ENCODE results near the gene KLHDC2.

DNA sequence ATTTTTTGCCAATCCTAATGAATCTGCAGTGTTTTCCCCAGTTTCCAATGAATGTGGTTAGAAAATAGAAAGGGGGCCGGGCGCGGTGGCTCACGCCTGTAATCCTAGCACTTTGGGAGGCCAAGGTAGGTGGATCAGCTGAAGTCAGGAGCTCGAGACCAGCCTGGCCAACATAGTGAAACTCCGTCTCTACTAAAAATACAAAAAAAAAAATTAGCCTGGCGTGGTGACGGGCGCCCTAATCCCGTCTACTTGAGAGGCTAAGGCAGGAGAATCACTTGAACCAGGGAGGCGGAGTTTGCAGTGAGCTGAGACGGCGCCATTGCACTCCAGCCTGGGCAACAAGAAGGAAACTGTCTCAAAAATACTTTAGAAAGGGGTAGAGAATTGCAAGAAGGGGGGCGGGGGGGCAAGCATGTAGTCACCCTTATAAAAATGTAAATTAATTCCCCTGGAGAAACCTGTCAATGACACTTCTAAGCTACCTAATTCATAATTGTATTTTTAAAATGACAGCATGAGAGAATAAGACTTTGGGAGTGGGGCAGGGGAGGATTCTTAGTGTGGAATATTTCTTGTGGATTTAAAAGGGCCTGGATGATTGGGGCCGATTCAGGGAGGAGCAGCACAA lies 1.7 kb downstream of the KLHDC2 start:
- TF ChIP-seq, protein P1, sequence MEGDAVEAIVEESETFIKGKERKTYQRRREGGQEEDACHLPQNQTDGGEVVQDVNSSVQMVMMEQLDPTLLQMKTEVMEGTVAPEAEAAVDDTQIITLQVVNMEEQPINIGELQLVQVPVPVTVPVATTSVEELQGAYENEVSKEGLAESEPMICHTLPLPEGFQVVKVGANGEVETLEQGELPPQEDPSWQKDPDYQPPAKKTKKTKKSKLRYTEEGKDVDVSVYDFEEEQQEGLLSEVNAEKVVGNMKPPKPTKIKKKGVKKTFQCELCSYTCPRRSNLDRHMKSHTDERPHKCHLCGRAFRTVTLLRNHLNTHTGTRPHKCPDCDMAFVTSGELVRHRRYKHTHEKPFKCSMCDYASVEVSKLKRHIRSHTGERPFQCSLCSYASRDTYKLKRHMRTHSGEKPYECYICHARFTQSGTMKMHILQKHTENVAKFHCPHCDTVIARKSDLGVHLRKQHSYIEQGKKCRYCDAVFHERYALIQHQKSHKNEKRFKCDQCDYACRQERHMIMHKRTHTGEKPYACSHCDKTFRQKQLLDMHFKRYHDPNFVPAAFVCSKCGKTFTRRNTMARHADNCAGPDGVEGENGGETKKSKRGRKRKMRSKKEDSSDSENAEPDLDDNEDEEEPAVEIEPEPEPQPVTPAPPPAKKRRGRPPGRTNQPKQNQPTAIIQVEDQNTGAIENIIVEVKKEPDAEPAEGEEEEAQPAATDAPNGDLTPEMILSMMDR (IDR thresholded peaks at IDR 0.05): no peak
- no peak for TF ChIP-seq POLR2A (IDR thresholded peaks at IDR 0.05)
